ENCODE measurements around the gene NUP37. TPM values are rescaled to one million over a fixed set of nuclear protein-coding genes. Genes with fewer than 3 reads are reported as not detected.
"Not testable (repeated sequence)": the region's sequence is repeated elsewhere in the genome, so short reads cannot be mapped to it uniquely, and the experiment has no call there.

NUP37 gene
- total RNA-seq, 1 donor from 2014 or later = 29.9 TPM

GRCh38 chr12:102144221-102144620, 24.3 kb upstream of the NUP37 start:
- Mint-ChIP-seq H3K36me3 (ENCODE audit: low read depth) (no peaks in the 10 kb centered on the region), H3K9me3 (no peaks in the 10 kb centered on the region), H3K4me3 (no peak overlapping the region), H3K27me3 (no peaks in the 10 kb centered on the region), H3K4me1 (no peaks in the 10 kb centered on the region), H3K27ac (no peak overlapping the region)
- ChIA-PET CTCF (no interaction called here), POLR2A (no interaction called here)
- DNase-seq (no peak), ATAC-seq (ENCODE audit: low read depth) (no peak)
- intact Hi-C loops (cut with micrococcal nuclease) = no loop called here
- TF ChIP-seq, protein P1, sequence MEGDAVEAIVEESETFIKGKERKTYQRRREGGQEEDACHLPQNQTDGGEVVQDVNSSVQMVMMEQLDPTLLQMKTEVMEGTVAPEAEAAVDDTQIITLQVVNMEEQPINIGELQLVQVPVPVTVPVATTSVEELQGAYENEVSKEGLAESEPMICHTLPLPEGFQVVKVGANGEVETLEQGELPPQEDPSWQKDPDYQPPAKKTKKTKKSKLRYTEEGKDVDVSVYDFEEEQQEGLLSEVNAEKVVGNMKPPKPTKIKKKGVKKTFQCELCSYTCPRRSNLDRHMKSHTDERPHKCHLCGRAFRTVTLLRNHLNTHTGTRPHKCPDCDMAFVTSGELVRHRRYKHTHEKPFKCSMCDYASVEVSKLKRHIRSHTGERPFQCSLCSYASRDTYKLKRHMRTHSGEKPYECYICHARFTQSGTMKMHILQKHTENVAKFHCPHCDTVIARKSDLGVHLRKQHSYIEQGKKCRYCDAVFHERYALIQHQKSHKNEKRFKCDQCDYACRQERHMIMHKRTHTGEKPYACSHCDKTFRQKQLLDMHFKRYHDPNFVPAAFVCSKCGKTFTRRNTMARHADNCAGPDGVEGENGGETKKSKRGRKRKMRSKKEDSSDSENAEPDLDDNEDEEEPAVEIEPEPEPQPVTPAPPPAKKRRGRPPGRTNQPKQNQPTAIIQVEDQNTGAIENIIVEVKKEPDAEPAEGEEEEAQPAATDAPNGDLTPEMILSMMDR (IDR thresholded peaks at IDR 0.05) = no peak

DNA sequence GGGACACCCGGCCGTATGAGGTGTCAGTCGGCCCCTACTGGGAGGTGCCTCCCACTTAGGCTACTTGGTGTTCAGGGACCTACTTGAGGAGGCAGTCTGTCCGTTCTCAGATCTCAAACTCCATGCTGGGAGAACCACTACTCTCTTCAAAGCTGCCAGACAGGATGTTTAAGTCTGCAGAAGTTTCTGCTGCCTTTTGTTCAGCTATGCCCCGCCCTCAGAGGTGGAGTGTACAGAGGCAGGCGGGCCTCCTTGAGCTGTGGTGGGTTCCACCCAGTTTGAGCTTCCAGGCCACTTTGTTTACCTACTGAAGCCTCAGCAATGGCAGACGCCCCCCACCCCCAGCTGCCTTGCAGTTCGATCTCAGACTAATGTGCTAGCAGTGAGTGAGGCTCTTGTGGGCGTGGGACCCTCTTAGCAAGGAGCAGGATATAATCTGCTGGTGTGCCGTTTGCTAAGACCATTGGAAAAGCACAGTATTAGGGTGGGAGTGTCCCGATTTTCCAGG, 23.0 kb upstream of the NUP37 start:
- H3K9me3 Mint-ChIP-seq; CTCF ChIA-PET; DNase-seq; H3K27me3 Mint-ChIP-seq; H3K4me1 Mint-ChIP-seq; ATAC-seq (ENCODE audit: low read depth); H3K36me3 Mint-ChIP-seq (ENCODE audit: low read depth); H3K27ac Mint-ChIP-seq; intact Hi-C loops (cut with micrococcal nuclease); POLR2A ChIA-PET; H3K4me3 Mint-ChIP-seq: not testable (repeated sequence)

- ATAC-seq (ENCODE audit: low read depth); DNase-seq; H3K36me3 Mint-ChIP-seq (ENCODE audit: low read depth); H3K9me3 Mint-ChIP-seq; H3K27me3 Mint-ChIP-seq; H3K4me1 Mint-ChIP-seq; H3K27ac Mint-ChIP-seq; CTCF ChIA-PET; POLR2A ChIA-PET; intact Hi-C loops (cut with micrococcal nuclease); H3K4me3 Mint-ChIP-seq: not testable (repeated sequence)
These were observed 17.7 kb upstream of the NUP37 start for GRCh38 chr12:102137619-102138018.

GRCh38 chr12:102131442-102131841, 11.5 kb upstream of the NUP37 start:
- H3K27ac Mint-ChIP-seq; POLR2A ChIA-PET; DNase-seq; H3K9me3 Mint-ChIP-seq; H3K4me1 Mint-ChIP-seq; H3K27me3 Mint-ChIP-seq; ATAC-seq (ENCODE audit: low read depth); intact Hi-C loops (cut with micrococcal nuclease); H3K36me3 Mint-ChIP-seq (ENCODE audit: low read depth); CTCF ChIA-PET; H3K4me3 Mint-ChIP-seq: not testable (repeated sequence)

DNA sequence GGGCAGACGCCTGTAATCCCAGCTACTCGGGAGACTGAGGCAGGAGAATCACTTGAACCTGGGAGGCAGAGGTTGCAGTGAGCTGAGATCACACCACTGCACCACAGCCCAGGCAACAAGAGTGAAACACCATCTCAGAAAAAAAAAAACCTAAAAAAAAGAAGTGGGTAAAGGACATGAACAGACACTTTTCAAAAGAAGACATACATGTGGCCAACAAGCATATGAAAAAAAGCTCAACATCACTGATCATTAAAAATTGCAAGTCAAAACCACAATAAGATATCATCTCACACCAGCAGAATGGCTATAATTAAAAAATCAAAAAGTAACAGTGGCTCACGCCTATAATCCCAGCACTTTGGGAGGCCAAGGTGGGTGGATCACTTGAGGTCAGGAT, 10.8 kb upstream of the NUP37 start:
- H3K27me3 Mint-ChIP-seq; CTCF ChIA-PET; ATAC-seq (ENCODE audit: low read depth); H3K4me1 Mint-ChIP-seq; DNase-seq; H3K4me3 Mint-ChIP-seq; H3K9me3 Mint-ChIP-seq; H3K27ac Mint-ChIP-seq; H3K36me3 Mint-ChIP-seq (ENCODE audit: low read depth); intact Hi-C loops (cut with micrococcal nuclease); POLR2A ChIA-PET: not testable (repeated sequence)

DNA sequence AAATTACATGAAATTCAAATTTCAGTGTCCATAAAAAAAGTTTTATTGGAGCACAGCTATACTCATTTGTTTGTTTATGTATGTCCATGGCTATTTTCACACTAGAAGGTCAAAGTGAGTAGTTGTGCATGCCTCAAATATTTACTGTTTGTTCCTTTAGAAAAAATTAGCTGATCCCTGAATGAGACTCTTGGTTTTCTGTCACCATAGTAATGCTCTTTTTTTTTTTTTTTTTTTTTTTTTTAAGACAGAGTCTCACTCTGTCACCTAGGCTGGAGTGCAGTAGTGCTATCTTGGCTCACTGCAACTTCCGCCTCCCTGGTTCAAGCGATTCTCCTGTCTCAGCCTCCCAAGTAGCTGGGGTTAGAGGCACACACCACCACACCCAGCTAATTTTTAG, 1.4 kb upstream of the NUP37 start:
- CTCF ChIA-PET; H3K4me3 Mint-ChIP-seq; ATAC-seq (ENCODE audit: low read depth); H3K27me3 Mint-ChIP-seq; DNase-seq; H3K9me3 Mint-ChIP-seq; H3K27ac Mint-ChIP-seq: not testable (repeated sequence)
- peaks cover 12% of the 10 kb centered on the region for H3K4me1 Mint-ChIP-seq
- POLR2A ChIA-PET = interaction anchor here (3.2 kb wide), 1 partner anchor 60 kb away, joined by 16 read pairs; the partner anchor contains the start of gene WASHC3
- peaks cover 12% of the 10 kb centered on the region for H3K36me3 Mint-ChIP-seq (ENCODE audit: low read depth)
- intact Hi-C loops (cut with micrococcal nuclease) = loop anchor here (2.0 kb wide), 2 partner anchors 181 to 363 kb away; no protein-coding TSS in a partner anchor

- ChIA-PET CTCF (no interaction called here), POLR2A (interaction anchor here (3.2 kb wide), 1 partner anchor 59 kb away, joined by 16 read pairs; the partner anchor contains the start of gene WASHC3)
- no peak for ATAC-seq (ENCODE audit: low read depth)
- peaks cover 12% of the 10 kb centered on the region for H3K36me3 Mint-ChIP-seq (ENCODE audit: low read depth)
- H3K4me3 Mint-ChIP-seq = peak overlapping the region; percentile 95
- intact Hi-C loops (cut with micrococcal nuclease) = loop anchor here (1.0 to 2.0 kb wide), 6 partner anchors 59 to 364 kb away; partner anchors contain the start of gene DRAM1
- TF ChIP-seq, protein P1 (IDR thresholded peaks at IDR 0.05) = no peak
- peak overlapping the region; percentile 6 for H3K27ac Mint-ChIP-seq
- no peaks in the 10 kb centered on the region for H3K9me3 Mint-ChIP-seq
- no peaks in the 10 kb centered on the region for H3K27me3 Mint-ChIP-seq
- no peak for DNase-seq
- peaks cover 12% of the 10 kb centered on the region for H3K4me1 Mint-ChIP-seq
These were observed 972 bp upstream of the NUP37 start for GRCh38 chr12:102120886-102121285.

Data from activated B cell treated with CpG ODN at 0.5 μM for 24 hours (primary cell).